Tibial nerve (tissue), 4 donors: ENCODE data around the gene WNT5A. TPM values are rescaled to one million over a fixed set of nuclear protein-coding genes. Genes with fewer than 3 reads are reported as not detected.

Experiments used
- DNase-seq, 2 donors: peaks; one replicate each; pipeline ENCODE4 v3.0.0-alpha.2; 2019; ENCODE audit warnings: low spot score in 2 of 2
- H3K27ac ChIP-seq, 4 donors: fragments of 200-600 bp; sonication (generic) in 3 of 4; one replicate each; pipeline ENCODE4 v1.5.1; 2017 to 2019; ENCODE audit warnings: mild to moderate bottlenecking in 1 of 4
- H3K27me3 ChIP-seq, 2 donors: fragments of 200-600 bp; sonication (generic) in 1 of 2; one replicate each; pipeline versions ENCODE4 v1.5.1 to v1.6.0; 2017 to 2019
- H3K36me3 ChIP-seq, 3 donors: fragments of 200-600 bp; sonication (generic); one replicate each; pipeline ENCODE4 v1.5.1; 2018 to 2019
- H3K4me1 ChIP-seq, 4 donors: fragments of 200-600 bp; sonication (generic) in 3 of 4; one replicate each; pipeline ENCODE4 v1.5.1; 2017 to 2019
- H3K4me3 ChIP-seq, 4 donors: fragments of 200-600 bp; sonication (generic) in 3 of 4; one replicate each; pipeline ENCODE4 v1.5.1; 2017 to 2019; ENCODE audit warnings: mild to moderate bottlenecking in 1 of 4, moderate library complexity in 1 of 4
- H3K9me3 ChIP-seq, 4 donors: fragments of 200-600 bp; sonication (generic) in 3 of 4; one replicate each; pipeline ENCODE4 v1.5.1; 2017 to 2019
- EP300 ChIP-seq, 2 donors: sonication (generic); formaldehyde crosslinking; IDR thresholded peaks; one replicate each; pipeline ENCODE4 v1.6.1; 2017; ENCODE audit warnings: antibody characterized with exemption in 2 of 2, mild to moderate bottlenecking in 1 of 2
- POLR2A ChIP-seq, 2 donors: fragments of 450-650 bp; IDR thresholded peaks; one replicate each; pipeline ENCODE4 v1.6.1; 2017; ENCODE audit warnings: antibody characterized with exemption in 2 of 2, mild to moderate bottlenecking in 2 of 2, moderate library complexity in 2 of 2
- WGBS, 2 donors: methylation state at CpG; one replicate each; pipeline ENCODE4 v1.1.5; 2018; 5-methylcytosine and 5-hydroxymethylcytosine counted together
- total RNA-seq, 4 donors: library from RNA; depleted of rRNA; stranded (reverse); fragments of >200 nt; gene quantifications; one replicate each; pipeline ENCODE4 v1.1.0, GENCODE V29; 2016
- TF ChIP-seq, protein P1 (sequence below), 5 experiments: fragments of 200-600 bp in 3 of 5; fragments of 450-650 bp in 2 of 5; sonication (generic) in 3 of 5; IDR thresholded peaks; one replicate each; pipeline ENCODE4 v1.5.1; 2016 to 2019; ENCODE audit warnings: antibody characterized with exemption in 5 of 5, mild to moderate bottlenecking in 3 of 5, moderate library complexity in 2 of 5

WNT5A gene
- total RNA-seq, 4 donors from 2014 or later, result 0.30 to 34.5 (median 9.3) TPM

DNA sequence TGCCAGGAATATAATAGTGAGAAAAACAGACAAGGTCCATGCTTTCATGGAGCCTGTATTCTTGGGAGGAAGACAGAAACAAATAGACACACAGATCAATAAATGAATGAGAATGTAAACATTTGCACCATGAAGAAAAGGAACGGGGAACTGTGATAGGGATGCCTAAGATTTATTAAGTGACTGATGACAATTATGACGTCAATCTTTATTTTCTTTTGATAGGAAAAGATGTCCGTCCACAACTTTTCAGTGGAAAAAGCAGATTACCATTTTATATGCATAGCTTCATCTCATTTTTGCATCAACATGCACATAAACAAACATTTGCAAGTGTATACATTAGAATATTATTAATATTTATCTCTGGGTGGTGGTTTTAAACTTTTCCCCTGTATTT lies 27.9 kb upstream of the WNT5A start:
- Histone ChIP-seq H3K27ac (no peak overlapping the region), H3K4me3 (no peak overlapping the region), H3K4me1 (peaks cover 0 to 14% (median 0%) of the 10 kb centered on the region in 4 donors), H3K9me3 (no peaks in the 10 kb centered on the region), H3K36me3 (no peaks in the 10 kb centered on the region), H3K27me3 (peaks cover 0 to 12% of the 10 kb centered on the region in 2 donors)
- DNase-seq, result no peak
- WGBS, 2 donors, result 89 to 90% methylated on average over 3 of the region's 3 CpGs
- TF ChIP-seq EP300 (IDR thresholded peaks at IDR 0.05), result no peak
- TF ChIP-seq POLR2A (IDR thresholded peaks at IDR 0.05), result no peak
- TF ChIP-seq, protein P1, sequence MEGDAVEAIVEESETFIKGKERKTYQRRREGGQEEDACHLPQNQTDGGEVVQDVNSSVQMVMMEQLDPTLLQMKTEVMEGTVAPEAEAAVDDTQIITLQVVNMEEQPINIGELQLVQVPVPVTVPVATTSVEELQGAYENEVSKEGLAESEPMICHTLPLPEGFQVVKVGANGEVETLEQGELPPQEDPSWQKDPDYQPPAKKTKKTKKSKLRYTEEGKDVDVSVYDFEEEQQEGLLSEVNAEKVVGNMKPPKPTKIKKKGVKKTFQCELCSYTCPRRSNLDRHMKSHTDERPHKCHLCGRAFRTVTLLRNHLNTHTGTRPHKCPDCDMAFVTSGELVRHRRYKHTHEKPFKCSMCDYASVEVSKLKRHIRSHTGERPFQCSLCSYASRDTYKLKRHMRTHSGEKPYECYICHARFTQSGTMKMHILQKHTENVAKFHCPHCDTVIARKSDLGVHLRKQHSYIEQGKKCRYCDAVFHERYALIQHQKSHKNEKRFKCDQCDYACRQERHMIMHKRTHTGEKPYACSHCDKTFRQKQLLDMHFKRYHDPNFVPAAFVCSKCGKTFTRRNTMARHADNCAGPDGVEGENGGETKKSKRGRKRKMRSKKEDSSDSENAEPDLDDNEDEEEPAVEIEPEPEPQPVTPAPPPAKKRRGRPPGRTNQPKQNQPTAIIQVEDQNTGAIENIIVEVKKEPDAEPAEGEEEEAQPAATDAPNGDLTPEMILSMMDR (IDR thresholded peaks at IDR 0.05), result no peak

DNA sequence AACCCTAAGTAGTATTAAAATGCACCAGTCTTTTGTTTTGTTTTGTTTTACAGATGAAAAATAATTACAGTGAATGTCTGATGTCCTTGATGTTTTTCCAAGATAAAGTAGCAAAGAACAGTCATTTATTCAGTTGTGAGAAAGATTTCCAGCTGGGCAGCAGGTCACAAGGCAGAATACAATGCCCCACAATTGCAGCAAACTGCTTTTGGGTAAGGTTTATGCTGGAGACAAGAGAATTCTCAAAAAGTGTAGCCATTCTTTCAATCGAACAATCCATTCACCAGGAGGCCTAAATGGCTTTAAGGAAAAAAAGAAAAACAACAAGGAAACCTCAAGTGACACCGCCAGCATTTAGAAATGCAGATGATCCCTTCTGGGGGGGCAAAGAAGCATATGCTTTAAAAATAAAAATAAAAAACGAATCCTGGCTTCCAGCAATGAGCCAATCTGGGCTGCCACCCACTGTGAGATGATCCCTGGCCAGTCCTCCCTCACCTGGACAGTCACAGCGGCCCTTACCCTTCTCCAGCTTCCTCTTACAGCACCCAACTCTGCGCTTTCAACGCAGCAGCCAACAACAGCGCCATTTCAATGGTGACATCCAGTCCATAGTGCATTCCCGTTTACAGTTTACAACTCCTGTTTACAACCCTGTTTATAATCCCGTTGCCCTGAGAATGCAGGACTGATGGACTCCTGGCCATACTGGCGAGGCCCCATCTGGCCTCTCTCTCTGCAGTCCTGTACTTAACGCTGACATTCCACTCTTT lies 25.7 kb upstream of the WNT5A start:
- DNase-seq, result no peak
- 57 to 63% methylated on average over 11 of the region's 11 CpGs for WGBS, 2 donors
- H3K27ac ChIP-seq, result no peak overlapping the region
- peaks cover 0 to 14% (median 0%) of the 10 kb centered on the region in 4 donors for H3K4me1 ChIP-seq
- H3K36me3 ChIP-seq, result no peaks in the 10 kb centered on the region
- H3K4me3 ChIP-seq, result no peak overlapping the region
- peaks cover 0 to 12% of the 10 kb centered on the region in 2 donors for H3K27me3 ChIP-seq
- H3K9me3 ChIP-seq, result no peaks in the 10 kb centered on the region
- TF ChIP-seq EP300 (IDR thresholded peaks at IDR 0.05) (no peak), POLR2A (IDR thresholded peaks at IDR 0.05) (no peak)
- TF ChIP-seq, protein P1 (IDR thresholded peaks at IDR 0.05), result no peak

DNA sequence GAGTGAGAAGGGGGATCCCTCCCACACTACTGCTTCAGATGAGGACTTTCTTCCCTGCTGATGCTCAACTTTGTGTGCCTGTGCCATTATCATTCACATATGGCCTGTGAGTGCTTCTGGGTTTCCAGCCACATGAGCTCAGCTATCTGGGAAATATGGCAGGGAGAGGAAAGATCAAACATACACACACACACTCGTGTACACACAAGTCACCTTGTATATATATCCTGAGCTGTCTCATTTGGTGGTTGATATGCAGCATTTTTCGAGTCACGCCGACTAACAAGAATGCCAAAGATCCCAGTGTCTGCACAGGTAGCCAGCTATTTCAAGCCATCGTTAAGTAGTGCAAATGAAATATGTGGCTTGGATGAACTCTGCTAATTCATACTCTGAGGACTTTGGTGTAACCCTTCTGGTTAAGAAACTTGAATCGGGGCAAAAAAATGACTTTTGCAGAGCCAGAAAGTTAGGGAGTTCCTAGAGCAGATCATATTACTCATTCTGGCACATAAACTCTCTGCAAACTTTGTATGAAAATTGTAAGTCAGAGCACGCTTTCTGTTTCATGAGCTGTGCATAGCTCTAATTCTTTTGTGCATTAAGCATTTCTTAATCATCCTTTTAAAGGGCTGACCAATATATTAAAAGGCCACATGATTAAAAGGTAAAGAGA lies 24.9 kb upstream of the WNT5A start:
- peaks cover 0 to 12% of the 10 kb centered on the region in 2 donors for H3K27me3 ChIP-seq
- peaks cover 0 to 14% (median 0%) of the 10 kb centered on the region in 4 donors for H3K4me1 ChIP-seq

DNA sequence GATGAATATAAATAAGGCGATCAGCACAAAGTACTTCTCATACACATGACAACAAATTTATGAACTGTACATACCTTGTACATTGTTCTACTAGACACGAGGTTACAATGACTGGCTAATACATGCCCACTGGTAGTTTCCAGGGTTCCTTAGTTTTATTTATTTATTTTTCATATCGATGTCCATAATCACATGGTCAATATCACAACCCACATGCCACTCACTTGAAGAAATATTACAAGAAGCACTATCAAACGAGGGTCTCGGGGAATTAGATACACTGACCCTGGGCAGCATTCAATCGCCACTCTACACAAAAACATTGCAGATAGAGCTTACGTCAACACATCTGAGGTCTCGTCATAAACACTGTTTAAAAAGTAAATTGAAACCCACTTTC lies 21.2 kb upstream of the WNT5A start:
- no peaks in the 10 kb centered on the region for H3K9me3 ChIP-seq

More for the DNA sequence above, 24.9 kb upstream of the WNT5A start:
- Histone ChIP-seq H3K36me3 (no peaks in the 10 kb centered on the region), H3K4me3 (no peak overlapping the region), H3K9me3 (no peaks in the 10 kb centered on the region), H3K27ac (no peak overlapping the region)
- no peak for TF ChIP-seq EP300 (IDR thresholded peaks at IDR 0.05)
- no peak for TF ChIP-seq POLR2A (IDR thresholded peaks at IDR 0.05)
- TF ChIP-seq, protein P1 (IDR thresholded peaks at IDR 0.05), result no peak
- 46 to 49% methylated on average over 7 of the region's 7 CpGs for WGBS, 2 donors
- no peak for DNase-seq

More for the DNA sequence above, 21.2 kb upstream of the WNT5A start:
- TF ChIP-seq EP300 (IDR thresholded peaks at IDR 0.05) (no peak), POLR2A (IDR thresholded peaks at IDR 0.05) (no peak)
- TF ChIP-seq, protein P1 (IDR thresholded peaks at IDR 0.05), result no peak
- Histone ChIP-seq H3K4me3 (no peak overlapping the region), H3K27me3 (no peaks in the 10 kb centered on the region), H3K27ac (no peak overlapping the region), H3K36me3 (no peaks in the 10 kb centered on the region), H3K4me1 (peaks cover 0 to 14% (median 0%) of the 10 kb centered on the region in 4 donors)
- no peak for DNase-seq
- WGBS, 2 donors, result 94 to 97% methylated on average over 8 of the region's 8 CpGs
